Inferior parietal cortex (tissue), 1 donor: ENCODE results near the gene ERBB2.
"Not testable (repeated sequence)": the region's sequence is repeated elsewhere in the genome, so short reads cannot be mapped to it uniquely, and the experiment has no call there.

Experiments
- DNase-seq: peaks from one replicate; pipeline ENCODE4 v3.0.0-alpha.2; 2016; ENCODE audit errors: extremely low spot score

ERBB2 gene

GRCh38 chr17:39678340-39679116 lies 21.3 kb upstream of the ERBB2 start:
- no peak for DNase-seq

GRCh38 chr17:39679521-39680192 lies 20.2 kb upstream of the ERBB2 start:
- no peak for DNase-seq

- no peak for DNase-seq
Measured at GRCh38 chr17:39683295-39683939, 16.4 kb upstream of the ERBB2 start.

GRCh38 chr17:39684369-39685192 lies 15.3 kb upstream of the ERBB2 start:
- no peak for DNase-seq

- DNase-seq, result no peak
Measured at GRCh38 chr17:39687101-39687545, 12.7 kb upstream of the ERBB2 start.

GRCh38 chr17:39687546-39688474 lies 12.1 kb upstream of the ERBB2 start, which contains the start of gene PGAP3:
Gene PGAP3 (minus strand): TSS chr17:39688057. CDS start chr17:39688014, 43 bp downstream.
- peak; percentile 96 for DNase-seq

- DNase-seq, result no peak
Measured at GRCh38 chr17:39688475-39688835, 11.4 kb upstream of the ERBB2 start.

GRCh38 chr17:39688945-39689344 lies 10.9 kb upstream of the ERBB2 start:
- DNase-seq, result no peak

- DNase-seq, result no peak
Measured at GRCh38 chr17:39694593-39694992, 5.3 kb upstream of the ERBB2 start.

GRCh38 chr17:39695089-39695474 lies 4.8 kb upstream of the ERBB2 start:
- DNase-seq, result no peak

GRCh38 chr17:39696731-39697130 lies 3.1 kb upstream of the ERBB2 start:
- no peak for DNase-seq

GRCh38 chr17:39697961-39698360 lies 1.9 kb upstream of the ERBB2 start:
- no peak for DNase-seq

GRCh38 chr17:39699157-39699817 lies 577 bp upstream of the ERBB2 start:
- not testable (repeated sequence) for DNase-seq

GRCh38 chr17:39700148-39700987 lies 504 bp downstream of the ERBB2 start:
- DNase-seq, result no peak

- DNase-seq, result no peak
Measured at GRCh38 chr17:39701012-39701783, 1.3 kb downstream of the ERBB2 start.

GRCh38 chr17:39701784-39702422 lies 2.0 kb downstream of the ERBB2 start:
- DNase-seq, result no peak

- no peak for DNase-seq
Measured at GRCh38 chr17:39702901-39703893, 3.3 kb downstream of the ERBB2 start.
